ENCODE results near the gene ORC3. TPM values are rescaled to one million over a fixed set of nuclear protein-coding genes. Genes with fewer than 3 reads are reported as not detected.

The ORC3 gene
- total RNA-seq, 4 donors from 2014 or later = 17.1 to 30.6 (median 22.3) TPM

- WGBS, 2 donors = 53 to 55% methylated on average over 1 of the region's 1 CpG
- peaks cover 0 to 48% (median 0%) of the 10 kb centered on the region in 3 donors for H3K36me3 ChIP-seq
- TF ChIP-seq EP300 (IDR thresholded peaks at IDR 0.05) = no peak
- no peak for TF ChIP-seq POLR2A (IDR thresholded peaks at IDR 0.05)
- no peak for TF ChIP-seq CTCF (IDR thresholded peaks at IDR 0.05)
Observed at GRCh38 chr6:87561017-87561416, 28.9 kb upstream of the ORC3 start.

GRCh38 chr6:87572021-87572420, 17.9 kb upstream of the ORC3 start:
- peaks cover 0 to 37% (median 6%) of the 10 kb centered on the region in 4 donors for H3K4me1 ChIP-seq
- no peaks in the 10 kb centered on the region for H3K9me3 ChIP-seq
- H3K27me3 ChIP-seq = no peaks in the 10 kb centered on the region
- H3K36me3 ChIP-seq = peaks cover 0 to 12% (median 0%) of the 10 kb centered on the region in 3 donors
- DNase-seq (ENCODE audit: low spot score in 2 of 2) = no peak
- H3K4me3 ChIP-seq = no peak overlapping the region
- 68% methylated on average over 4 of the region's 4 CpGs for WGBS, 2 donors
- TF ChIP-seq CTCF (IDR thresholded peaks at IDR 0.05) (no peak), POLR2A (IDR thresholded peaks at IDR 0.05) (no peak), EP300 (IDR thresholded peaks at IDR 0.05) (no peak)
- no peak overlapping the region for H3K27ac ChIP-seq

More at GRCh38 chr6:87561017-87561416, 28.9 kb upstream of the ORC3 start:
- no peak overlapping the region for H3K4me3 ChIP-seq
- no peaks in the 10 kb centered on the region for H3K9me3 ChIP-seq
- no peaks in the 10 kb centered on the region for H3K4me1 ChIP-seq
- no peak overlapping the region for H3K27ac ChIP-seq
- H3K27me3 ChIP-seq = no peaks in the 10 kb centered on the region
- no peak for DNase-seq (ENCODE audit: low spot score in 2 of 2)

GRCh38 chr6:87572883-87573282, 17.1 kb upstream of the ORC3 start:
- TF ChIP-seq EP300 (IDR thresholded peaks at IDR 0.05) = no peak
- TF ChIP-seq CTCF (IDR thresholded peaks at IDR 0.05) = no peak
- TF ChIP-seq POLR2A (IDR thresholded peaks at IDR 0.05) = no peak

GRCh38 chr6:87573307-87574024, 16.5 kb upstream of the ORC3 start:
- Histone ChIP-seq H3K27ac (no peak overlapping the region), H3K4me3 (no peak overlapping the region), H3K9me3 (no peaks in the 10 kb centered on the region), H3K27me3 (no peaks in the 10 kb centered on the region), H3K36me3 (peaks cover 0 to under 1% (median 0%) of the 10 kb centered on the region in 3 donors), H3K4me1 (peaks cover 0 to 37% (median 6%) of the 10 kb centered on the region in 4 donors)
- TF ChIP-seq EP300 (IDR thresholded peaks at IDR 0.05) (no peak), CTCF (IDR thresholded peaks at IDR 0.05) (no peak), POLR2A (IDR thresholded peaks at IDR 0.05) (no peak)
- no peak for DNase-seq (ENCODE audit: low spot score in 2 of 2)
- 95% methylated on average over 5 of the region's 5 CpGs for WGBS, 2 donors

More at GRCh38 chr6:87572883-87573282, 17.1 kb upstream of the ORC3 start:
- H3K4me1 ChIP-seq = peaks cover 0 to 37% (median 6%) of the 10 kb centered on the region in 4 donors
- no peak overlapping the region for H3K4me3 ChIP-seq
- no peaks in the 10 kb centered on the region for H3K9me3 ChIP-seq
- H3K27ac ChIP-seq = no peak overlapping the region
- 86 to 94% methylated on average over 3 of the region's 3 CpGs for WGBS, 2 donors
- H3K27me3 ChIP-seq = no peaks in the 10 kb centered on the region
- no peak for DNase-seq (ENCODE audit: low spot score in 2 of 2)
- peaks cover 0 to 7% (median 0%) of the 10 kb centered on the region in 3 donors for H3K36me3 ChIP-seq

- WGBS, 2 donors = 55 to 71% methylated on average over 2 of the region's 2 CpGs
Observed at GRCh38 chr6:87574237-87574804, 15.6 kb upstream of the ORC3 start.

More at GRCh38 chr6:87574237-87574804, 15.6 kb upstream of the ORC3 start:
- no peaks in the 10 kb centered on the region for H3K36me3 ChIP-seq
- no peak for TF ChIP-seq POLR2A (IDR thresholded peaks at IDR 0.05)
- TF ChIP-seq CTCF (IDR thresholded peaks at IDR 0.05) = no peak
- TF ChIP-seq EP300 (IDR thresholded peaks at IDR 0.05) = no peak
- H3K27ac ChIP-seq = no peak overlapping the region
- H3K9me3 ChIP-seq = no peaks in the 10 kb centered on the region
- H3K4me3 ChIP-seq = no peak overlapping the region
- no peaks in the 10 kb centered on the region for H3K27me3 ChIP-seq
- no peak for DNase-seq (ENCODE audit: low spot score in 2 of 2)
- H3K4me1 ChIP-seq = peaks cover 0 to 37% (median 6%) of the 10 kb centered on the region in 4 donors
